ENCODE data around the gene TGM1. TPM values are rescaled to one million over a fixed set of nuclear protein-coding genes. Genes with fewer than 3 reads are reported as not detected.

The TGM1 gene
- total and polyA plus RNA-seq, 10 of the 15 experiments (the other 5 are each of a cell fraction or from before 2014, with no cell fraction given) = 0.05 to 5.9 (median 1.8) TPM

GRCh38 chr14:24212924-24213865, 49.8 kb downstream of the TGM1 start, which contains the start of gene CHMP4A (continued):
- TF ChIP-seq FOS (IDR thresholded peaks at IDR 0.05; ENCODE audit: borderline replicate concordance, extremely low read depth, insufficient read length) = no peak
- TF ChIP-seq NKRF (conservative IDR thresholded peaks at IDR 0.05) = peak; percentile 79
- TF ChIP-seq, protein P1, sequence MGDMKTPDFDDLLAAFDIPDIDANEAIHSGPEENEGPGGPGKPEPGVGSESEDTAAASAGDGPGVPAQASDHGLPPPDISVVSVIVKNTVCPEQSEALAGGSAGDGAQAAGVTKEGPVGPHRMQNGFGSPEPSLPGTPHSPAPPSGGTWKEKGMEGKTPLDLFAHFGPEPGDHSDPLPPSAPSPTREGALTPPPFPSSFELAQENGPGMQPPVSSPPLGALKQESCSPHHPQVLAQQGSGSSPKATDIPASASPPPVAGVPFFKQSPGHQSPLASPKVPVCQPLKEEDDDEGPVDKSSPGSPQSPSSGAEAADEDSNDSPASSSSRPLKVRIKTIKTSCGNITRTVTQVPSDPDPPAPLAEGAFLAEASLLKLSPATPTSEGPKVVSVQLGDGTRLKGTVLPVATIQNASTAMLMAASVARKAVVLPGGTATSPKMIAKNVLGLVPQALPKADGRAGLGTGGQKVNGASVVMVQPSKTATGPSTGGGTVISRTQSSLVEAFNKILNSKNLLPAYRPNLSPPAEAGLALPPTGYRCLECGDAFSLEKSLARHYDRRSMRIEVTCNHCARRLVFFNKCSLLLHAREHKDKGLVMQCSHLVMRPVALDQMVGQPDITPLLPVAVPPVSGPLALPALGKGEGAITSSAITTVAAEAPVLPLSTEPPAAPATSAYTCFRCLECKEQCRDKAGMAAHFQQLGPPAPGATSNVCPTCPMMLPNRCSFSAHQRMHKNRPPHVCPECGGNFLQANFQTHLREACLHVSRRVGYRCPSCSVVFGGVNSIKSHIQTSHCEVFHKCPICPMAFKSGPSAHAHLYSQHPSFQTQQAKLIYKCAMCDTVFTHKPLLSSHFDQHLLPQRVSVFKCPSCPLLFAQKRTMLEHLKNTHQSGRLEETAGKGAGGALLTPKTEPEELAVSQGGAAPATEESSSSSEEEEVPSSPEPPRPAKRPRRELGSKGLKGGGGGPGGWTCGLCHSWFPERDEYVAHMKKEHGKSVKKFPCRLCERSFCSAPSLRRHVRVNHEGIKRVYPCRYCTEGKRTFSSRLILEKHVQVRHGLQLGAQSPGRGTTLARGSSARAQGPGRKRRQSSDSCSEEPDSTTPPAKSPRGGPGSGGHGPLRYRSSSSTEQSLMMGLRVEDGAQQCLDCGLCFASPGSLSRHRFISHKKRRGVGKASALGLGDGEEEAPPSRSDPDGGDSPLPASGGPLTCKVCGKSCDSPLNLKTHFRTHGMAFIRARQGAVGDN (IDR thresholded peaks at IDR 0.05) = peak; percentile 39
- TF ChIP-seq PAX5 (IDR thresholded peaks at IDR 0.05; ENCODE audit: borderline replicate concordance, low read depth, low read length) = peak; percentile 41; the same call in 1 of the 2 replicates
- peak; percentile 63; the same call in 1 of the 2 replicates for TF ChIP-seq DPF2 (IDR thresholded peaks at IDR 0.05)
- TF ChIP-seq HDAC6 (IDR thresholded peaks at IDR 0.05; ENCODE audit: unreplicated experiment) = peak; percentile 47
- TF ChIP-seq CTCF (IDR thresholded peaks at IDR 0.05 in 2 of 3, conservative IDR thresholded peaks at IDR 0.05 in 1 of 3; ENCODE audit: control insufficient read depth in 2 of 3, extremely low read depth in 1 of 3, insufficient read depth in 1 of 3, low read depth in 3 of 3, low read length in 3 of 3) = no peak
- no peak for TF ChIP-seq ZNF384 (IDR thresholded peaks at IDR 0.05; ENCODE audit: borderline replicate concordance, low read depth, low read length)
- TF ChIP-seq NR2C1 (IDR thresholded peaks at IDR 0.05) = no peak; the same call in 1 of the 2 replicates
- no peak for TF ChIP-seq NR2C2 (IDR thresholded peaks at IDR 0.05; ENCODE audit: borderline replicate concordance, control insufficient read depth, insufficient read length, low read depth)
- no peak; the same call in 1 of the 2 replicates for TF ChIP-seq JUNB (IDR thresholded peaks at IDR 0.05)
- TF ChIP-seq ZNF217 (IDR thresholded peaks at IDR 0.05) = no peak
- TF ChIP-seq RCOR1 (conservative IDR thresholded peaks at IDR 0.05; ENCODE audit: low read depth, low read length) = peak; percentile 24; the same call in 1 of the 2 replicates
- TF ChIP-seq SIX5 (IDR thresholded peaks at IDR 0.05; ENCODE audit: low read depth, low read length, severe bottlenecking) = peak; percentile 45
- 0 out of 2 replicates have a peak, but pooled peaks have one; percentile 33 for TF ChIP-seq RFX5 (IDR thresholded peaks at IDR 0.05; ENCODE audit: low read depth, low read length)
- TF ChIP-seq PAX8 (IDR thresholded peaks at IDR 0.05) = peak; percentile 81; the same call in 1 of the 2 replicates
- peak; percentile 99 for TF ChIP-seq CREM (IDR thresholded peaks at IDR 0.05; ENCODE audit: low read depth)
- TF ChIP-seq MAX (IDR thresholded peaks at IDR 0.05; ENCODE audit: low read depth, low read length) = peak; percentile 83
- no peak for TF ChIP-seq SUZ12 (IDR thresholded peaks at IDR 0.05; ENCODE audit: unreplicated experiment)
- peak; percentile 97 for TF ChIP-seq POLR2AphosphoS5 (IDR thresholded peaks at IDR 0.05; ENCODE audit: low read length)
